Measurements from ENCODE around the gene NHLH2.

NHLH2 gene

GRCh38 chr1:115840605-115841460 lies at the start of gene NHLH2:
NHLH2 (minus strand) TSS chr1:115841126; CDS start chr1:115838372, 2,754 bp downstream.
- no peak for TF ChIP-seq CTCF (IDR thresholded peaks at IDR 0.05; ENCODE audit: low read depth, low read length)

GRCh38 chr1:115890580-115890979 lies 49.7 kb upstream of the NHLH2 start:
- no peak overlapping the region for H3K4me3 ChIP-seq (ENCODE audit: low read depth, low read length)
- no peak for TF ChIP-seq CTCF (IDR thresholded peaks at IDR 0.05; ENCODE audit: low read depth, low read length)

More at GRCh38 chr1:115840605-115841460, at the start of gene NHLH2:
- H3K4me3 ChIP-seq (ENCODE audit: low read depth, low read length) = no peak within 1 kb of the TSS

GRCh38 chr1:115888976-115889375 lies 48.0 kb upstream of the NHLH2 start:
- no peak for TF ChIP-seq CTCF (IDR thresholded peaks at IDR 0.05; ENCODE audit: low read depth, low read length)

GRCh38 chr1:115882913-115883902 lies 42.3 kb upstream of the NHLH2 start:
- no peak for TF ChIP-seq CTCF (IDR thresholded peaks at IDR 0.05; ENCODE audit: low read depth, low read length)

More at GRCh38 chr1:115888976-115889375, 48.0 kb upstream of the NHLH2 start:
- no peak overlapping the region for H3K4me3 ChIP-seq (ENCODE audit: low read depth, low read length)

DNA sequence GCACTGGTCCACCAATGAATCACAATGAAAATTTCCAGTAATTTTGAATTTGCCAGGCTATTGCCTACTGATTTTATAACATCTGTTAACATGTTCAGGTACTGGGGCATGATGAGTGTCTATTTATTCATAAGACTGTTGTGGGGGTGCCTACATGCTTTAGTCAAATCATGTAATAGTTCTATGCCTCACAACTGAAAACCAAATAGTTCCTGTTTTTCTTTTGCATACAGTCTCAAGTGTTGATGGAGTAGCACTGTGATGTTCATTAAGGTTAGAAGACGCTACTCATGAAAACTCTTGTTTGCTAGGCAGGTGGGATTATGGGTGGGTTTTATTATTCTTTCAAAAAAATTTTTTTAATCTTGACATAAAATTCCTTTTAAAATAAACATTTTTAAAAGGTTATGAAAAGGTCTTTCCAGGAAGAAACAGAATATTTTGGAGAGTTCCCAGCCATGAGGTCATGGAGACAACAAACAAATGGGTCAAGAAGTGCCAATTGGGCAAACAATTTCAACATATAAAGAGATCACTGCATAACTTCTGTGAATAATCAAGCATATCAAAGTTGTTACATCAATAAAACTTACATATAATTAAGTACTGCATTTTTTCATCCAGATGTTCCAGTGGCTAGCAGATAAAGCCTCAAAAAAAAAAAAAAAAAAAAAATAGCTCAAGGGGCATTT lies 40.2 kb upstream of the NHLH2 start:
- TF ChIP-seq CTCF (IDR thresholded peaks at IDR 0.05; ENCODE audit: low read depth, low read length) = no peak
- no peak overlapping the region for H3K4me3 ChIP-seq (ENCODE audit: low read depth, low read length)

More at GRCh38 chr1:115882913-115883902, 42.3 kb upstream of the NHLH2 start:
- H3K4me3 ChIP-seq (ENCODE audit: low read depth, low read length) = no peak overlapping the region

DNA sequence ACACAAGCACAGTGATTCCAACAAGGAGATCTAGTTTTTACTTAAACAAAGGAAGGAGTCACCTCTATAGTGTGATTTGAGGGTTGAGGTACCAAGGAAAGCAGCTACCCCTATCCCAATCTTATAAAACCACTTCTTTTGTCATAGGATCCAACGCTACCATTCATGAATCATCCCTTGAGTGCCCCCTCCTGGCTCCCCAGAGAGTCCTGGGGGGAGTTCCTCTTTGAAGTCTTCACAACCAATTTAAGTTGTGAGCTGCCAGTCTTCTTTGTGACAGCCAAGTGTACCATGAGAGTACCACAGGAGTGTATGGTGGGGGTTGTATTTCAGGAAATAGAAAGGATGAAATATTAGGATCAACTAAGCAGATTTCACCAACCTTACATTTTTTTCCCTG lies 39.1 kb upstream of the NHLH2 start:
- no peak for TF ChIP-seq CTCF (IDR thresholded peaks at IDR 0.05; ENCODE audit: low read depth, low read length)

More for the DNA sequence above, 39.1 kb upstream of the NHLH2 start:
- H3K4me3 ChIP-seq (ENCODE audit: low read depth, low read length) = no peak overlapping the region

All from WI38 (cell line).